HG03565 (cell line): ENCODE data around the gene COG5.

Experiments
- ATAC-seq: cut with Tn5 transposase; IDR thresholded peaks from one replicate; pipeline ENCODE4 v1.9.1; 2021; ENCODE audit warnings: mild to moderate bottlenecking, moderate library complexity; ENCODE audit not compliant: unreplicated experiment

Gene COG5

DNA sequence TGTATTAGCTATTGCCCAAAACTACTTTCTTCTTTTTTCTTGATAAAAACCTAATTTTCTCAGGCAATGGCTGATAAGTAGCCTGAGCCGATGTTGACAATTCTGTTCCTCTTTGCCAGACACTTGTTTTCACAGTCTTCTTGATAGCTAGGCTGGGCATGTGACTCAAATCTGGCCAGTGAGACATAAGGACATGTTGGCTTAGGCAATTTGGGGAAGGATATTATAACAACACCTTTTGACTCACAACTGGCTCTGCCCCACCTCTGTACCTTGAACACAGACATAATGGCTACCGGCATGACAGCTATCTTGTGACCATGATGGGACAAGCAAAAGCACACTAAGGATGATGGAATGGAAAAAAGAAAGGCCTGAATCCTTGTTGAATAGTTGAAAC is 166.7 kb downstream of the COG5 start:
- ATAC-seq = no peak

DNA sequence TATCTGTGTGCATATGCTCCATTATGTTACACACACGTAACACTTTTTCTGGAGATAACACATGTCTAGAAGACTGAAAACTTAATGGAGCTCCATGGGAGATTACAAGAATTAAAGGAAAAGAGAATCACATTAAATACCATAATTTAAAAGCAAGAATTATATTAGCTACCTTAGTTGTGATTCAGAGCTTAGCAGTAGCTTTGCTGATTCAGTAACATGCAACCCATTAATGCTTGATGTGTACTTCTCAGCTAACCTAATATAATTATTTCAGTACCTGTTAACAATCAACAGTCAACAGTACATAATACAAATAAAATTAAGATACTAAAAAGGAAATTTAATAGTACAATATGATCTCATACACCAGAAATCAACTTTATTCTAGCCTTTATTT is 167.6 kb downstream of the COG5 start:
- no peak for ATAC-seq

DNA sequence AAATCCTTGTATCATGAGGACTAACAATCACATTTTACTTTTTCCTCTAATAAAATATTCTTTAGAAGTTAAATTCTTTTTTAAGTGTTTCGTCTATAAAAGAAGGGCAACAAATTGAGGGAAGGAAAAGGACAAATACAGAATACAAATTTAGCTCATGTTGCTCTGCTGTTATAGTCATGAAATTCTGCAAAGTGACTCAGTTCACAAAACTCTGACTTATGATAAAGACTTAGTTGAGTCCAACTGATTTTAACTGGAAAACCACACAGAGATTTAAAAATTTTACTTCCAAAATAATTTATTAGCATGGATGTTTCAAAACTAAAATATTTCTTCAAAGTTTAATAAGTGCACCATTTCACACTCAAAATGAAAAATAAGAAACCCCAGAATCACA is 168.9 kb downstream of the COG5 start:
- no peak for ATAC-seq

DNA sequence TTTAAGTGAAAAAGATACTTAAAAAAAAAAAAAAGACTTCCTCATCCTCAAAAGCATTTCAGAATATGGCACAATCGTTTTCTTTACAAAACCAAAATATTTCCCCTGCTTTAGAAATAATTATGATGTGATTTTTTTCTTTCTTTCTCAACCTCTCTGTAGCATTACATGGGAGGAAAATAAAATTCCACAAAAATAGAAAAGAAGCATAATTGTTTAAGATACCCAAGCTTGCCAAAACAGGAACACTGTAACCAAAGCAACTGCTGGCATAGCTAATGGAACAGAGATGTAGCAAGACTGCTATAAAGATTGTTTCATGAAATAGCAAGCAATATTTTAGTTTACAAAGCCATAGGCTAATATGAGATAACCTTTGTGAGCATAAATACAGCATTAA is 169.4 kb downstream of the COG5 start:
- ATAC-seq = no peak

DNA sequence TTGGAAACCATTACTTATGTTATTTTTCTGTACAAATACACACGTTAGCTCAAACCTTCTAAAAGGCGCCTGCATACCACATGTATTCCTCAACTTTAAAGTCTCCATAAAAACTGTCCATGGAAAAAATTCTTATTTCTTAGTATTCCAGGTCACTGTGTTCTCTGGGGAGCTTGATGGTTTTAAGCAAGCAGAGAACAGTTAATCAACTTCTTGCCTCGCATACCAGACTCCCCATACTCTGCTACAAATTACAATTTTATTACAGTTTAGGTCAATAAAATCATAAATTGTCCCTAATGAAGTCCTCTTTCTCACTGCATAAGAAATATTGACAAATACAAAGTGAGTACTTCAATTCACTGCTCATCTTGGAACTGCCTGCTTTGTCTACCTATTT is 170.9 kb downstream of the COG5 start:
- ATAC-seq = no peak

DNA sequence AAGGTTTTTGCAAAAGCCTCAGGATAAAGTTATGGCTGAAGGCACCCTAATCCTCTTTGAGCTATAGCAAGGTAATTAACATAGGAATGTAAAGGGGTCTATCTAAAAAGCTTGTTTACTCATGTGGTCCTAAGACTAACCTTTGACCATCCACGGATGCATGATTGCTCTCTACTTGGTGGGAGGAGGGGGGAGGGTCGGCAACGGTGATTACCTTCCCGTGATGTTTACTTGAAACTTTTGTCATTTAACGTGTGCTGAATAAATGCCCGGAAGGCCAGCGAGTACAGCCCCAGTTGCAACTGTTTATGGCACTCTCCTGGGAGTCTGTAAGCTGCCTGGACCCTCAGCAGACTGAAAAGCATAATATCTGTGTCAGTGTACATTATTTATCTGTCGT is 172.8 kb downstream of the COG5 start:
- no peak for ATAC-seq

DNA sequence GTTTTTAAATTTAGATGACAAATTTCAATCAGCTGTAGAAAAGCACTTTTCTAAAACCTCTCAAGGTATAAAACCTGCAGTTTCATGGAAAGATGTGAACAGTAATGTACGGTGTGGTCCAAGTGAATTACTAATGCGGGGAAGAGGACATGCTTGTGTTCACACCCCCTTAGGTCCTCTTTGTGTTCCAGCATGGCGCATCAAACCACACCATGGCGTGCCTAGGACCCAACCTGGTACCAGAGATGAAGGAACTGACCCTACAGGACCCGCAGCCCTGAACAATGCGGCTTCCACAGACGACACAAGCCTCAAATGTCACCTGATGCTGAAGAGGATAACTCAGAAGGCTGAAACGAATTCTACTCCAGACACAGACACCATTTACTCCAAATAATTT is 175.1 kb downstream of the COG5 start:
- ATAC-seq = no peak

DNA sequence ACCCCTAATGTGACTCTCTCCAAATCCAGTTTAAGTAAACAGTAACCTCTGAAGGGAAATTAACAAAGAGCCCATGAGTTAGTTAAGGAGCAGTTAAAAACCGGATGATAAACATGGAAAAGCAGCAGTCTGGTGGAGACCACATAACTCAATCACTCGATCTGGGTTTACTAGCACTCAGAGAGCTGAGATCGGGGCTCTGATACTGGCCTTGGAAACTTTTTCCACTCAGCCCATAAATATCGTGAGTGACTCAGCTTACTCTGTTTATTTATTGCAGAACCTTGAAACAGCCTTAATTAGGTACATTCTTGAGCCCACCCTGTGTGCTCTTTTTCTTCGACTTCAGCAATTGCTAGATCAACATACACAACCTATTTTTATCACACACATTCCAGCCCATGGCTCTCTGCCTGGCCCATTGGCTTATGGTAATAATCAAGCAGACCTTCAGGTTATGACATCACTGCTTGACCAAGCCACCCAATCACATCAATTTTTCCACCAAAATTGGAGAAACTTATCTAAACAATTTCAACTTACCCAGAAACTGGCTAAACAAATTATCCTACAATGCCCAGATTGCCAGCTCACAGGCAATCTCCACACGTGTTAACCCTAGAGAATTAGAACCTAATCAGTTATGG is 176.0 kb downstream of the COG5 start:
- no peak for ATAC-seq

DNA sequence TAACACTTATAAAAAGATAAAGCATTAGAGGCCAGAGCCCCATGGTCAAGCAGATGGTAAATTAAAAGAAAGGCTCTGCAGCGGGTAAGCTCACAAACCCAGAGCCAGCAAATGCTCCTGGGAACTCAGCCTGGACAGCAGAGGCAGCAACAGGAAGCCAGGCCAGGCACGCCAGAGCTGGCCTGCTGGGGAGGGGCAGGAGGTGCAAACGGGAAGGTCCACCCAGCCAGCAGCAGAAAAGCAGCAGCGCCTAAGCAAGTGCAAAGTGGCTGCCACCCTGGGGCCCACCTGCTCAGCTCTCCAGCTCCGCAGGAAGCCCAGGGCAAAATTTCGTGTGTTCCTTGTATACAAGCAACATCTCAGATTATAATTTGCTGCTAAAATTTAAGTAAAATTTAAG is 176.6 kb downstream of the COG5 start:
- ATAC-seq = no peak

DNA sequence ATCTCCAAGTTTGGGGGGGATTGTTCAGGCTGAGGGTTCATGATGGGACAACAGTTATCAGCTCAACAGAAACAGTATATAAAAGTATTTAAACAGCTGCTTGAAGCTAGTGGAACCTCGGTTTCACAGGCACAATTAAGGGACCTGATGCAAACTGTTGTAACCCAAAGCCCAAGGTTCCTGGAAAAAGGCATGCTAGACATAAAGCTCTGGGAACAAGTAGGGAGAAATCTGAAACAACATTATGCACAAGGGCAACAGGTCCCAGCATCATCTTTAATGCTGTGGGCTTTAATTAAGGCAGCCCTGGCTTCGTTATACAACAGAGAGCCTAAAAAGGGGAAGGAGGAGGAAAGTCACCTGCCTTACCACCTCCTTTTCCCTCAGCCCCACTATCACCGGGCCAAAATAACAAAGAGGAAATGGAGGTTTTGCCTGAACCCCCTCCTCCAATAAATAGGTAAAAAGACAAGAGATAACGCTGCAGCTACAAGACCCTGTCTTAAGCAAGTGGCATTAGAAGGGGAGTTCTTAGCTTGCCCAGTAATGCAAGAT is 177.1 kb downstream of the COG5 start:
- no peak for ATAC-seq

DNA sequence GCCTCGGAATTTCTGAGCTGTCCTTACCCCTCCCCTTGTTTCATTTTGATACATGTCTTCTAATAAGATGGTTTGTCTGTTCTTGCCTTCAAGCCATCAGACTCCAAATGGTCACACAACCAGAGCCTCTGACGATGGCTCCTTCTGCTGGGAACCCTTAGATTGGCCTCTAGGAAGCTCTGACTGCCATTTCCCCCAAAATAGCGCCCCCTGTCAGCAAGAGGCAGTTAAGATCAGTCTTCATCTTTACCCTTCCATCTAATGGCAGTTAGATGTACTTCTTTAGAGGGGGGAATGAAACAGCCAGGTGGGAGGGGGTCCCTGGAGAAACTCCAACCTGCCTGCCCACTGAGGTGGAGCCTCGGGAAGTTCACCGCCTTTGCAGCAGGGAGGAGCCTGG is 179.7 kb downstream of the COG5 start:
- no peak for ATAC-seq

DNA sequence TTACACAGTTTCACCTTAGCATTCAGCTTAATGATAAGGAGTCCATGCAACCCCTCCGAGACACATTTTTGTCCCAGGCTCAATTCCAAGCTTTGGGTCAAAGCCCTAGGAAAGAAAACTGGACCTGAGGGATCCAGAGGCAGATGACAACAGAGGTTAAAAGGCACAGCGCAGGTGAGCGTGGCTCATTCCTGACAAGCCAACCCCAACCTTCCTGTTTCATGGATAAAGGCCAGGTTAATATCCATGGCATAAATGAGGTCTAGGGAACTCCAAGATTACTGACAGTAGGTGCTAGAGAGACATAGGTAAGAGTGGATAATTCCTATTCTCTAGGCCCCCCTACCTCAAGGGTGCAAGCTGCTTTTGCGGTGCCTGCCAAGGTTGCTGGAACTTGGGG is 180.5 kb downstream of the COG5 start:
- ATAC-seq = no peak

DNA sequence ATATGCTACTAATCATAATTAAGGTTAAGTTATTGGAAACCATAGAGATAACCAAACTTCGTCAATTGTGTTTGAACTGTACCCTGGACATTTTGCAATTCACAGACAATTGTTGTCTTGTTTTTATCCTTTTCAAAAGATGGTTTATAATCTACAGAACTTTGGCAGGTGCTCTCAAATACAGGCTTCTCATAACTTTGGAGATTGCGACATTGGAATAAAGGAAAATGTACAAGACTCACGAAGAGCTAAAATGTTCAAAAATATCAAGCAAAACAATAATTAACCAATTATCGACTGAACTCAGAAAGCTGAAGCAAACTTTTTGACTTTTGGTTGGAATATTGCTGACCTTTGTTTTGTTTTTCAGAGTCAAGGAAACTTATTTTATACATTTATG is 182.3 kb downstream of the COG5 start:
- ATAC-seq = no peak

DNA sequence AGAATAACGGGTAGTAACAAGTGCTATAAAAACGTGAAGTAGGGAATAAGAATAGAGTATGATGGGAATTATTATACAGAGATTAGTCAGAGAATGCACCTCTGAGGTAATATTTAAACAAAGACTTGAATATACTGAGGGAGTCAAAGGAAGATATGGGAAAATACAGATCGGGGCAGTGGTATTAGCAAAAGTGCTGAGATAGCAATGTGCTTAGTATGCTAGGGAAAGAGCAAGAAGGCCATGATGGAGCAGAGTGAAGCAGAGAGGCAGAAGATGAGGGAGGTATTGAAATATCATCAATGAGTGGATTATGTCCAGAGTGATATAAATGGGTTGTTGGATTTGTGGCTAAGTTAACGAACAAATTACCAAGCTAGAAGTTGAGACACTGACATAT is 190.4 kb downstream of the COG5 start:
- no peak for ATAC-seq

DNA sequence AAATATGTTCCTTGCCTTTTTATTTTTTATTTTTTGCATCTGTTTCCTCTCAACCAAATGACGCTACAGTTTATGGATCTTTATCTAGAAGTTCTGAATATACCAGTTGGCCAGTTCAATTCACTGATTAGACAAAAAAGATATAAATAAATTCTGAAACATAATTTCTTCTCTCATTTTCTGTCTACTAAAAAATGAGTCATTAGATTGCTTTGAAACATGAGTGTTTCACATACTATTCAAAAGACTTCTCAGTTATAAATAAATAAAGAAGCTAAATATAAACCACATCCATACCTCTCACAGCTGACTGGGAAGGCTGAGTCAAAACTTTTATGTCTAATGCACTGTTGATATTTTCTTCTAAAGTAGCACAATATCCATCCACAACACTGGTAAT is 191.4 kb downstream of the COG5 start:
- ATAC-seq = no peak

DNA sequence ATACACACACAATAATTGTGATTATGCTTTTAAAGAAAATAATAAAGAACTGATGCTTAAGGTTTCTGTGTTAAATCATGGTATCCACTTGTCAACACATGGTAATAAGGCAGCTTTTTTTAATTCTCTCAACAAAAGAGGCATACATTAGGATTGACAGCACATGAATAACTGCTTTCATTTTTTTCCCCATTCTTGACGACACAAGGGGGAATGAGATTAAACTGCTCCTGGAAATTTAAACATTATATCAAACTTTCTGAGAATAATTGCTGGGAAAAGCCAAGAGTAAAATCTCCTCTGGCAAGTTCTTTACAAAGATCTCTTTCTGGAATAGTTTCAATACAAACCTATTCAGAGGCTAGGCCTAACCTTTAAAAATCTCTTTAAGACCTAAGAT is 192.9 kb downstream of the COG5 start:
- no peak for ATAC-seq

DNA sequence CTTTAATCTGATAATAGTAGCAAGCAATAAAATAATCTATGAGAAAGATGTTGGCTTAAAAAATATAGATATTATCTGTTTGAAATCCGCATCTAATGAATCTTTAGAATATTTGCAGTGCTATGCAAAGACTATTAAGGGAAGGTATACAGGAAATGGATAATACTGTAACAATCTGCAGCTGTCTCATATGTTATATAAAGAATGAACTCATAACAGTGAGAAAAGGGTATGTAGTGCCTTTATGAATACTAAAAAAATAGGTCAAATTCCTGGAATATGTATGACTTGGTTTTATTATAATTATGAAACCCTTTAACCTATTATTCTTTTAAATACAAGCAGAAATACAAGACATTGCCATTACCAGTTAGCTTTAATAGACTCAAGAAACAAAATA is 198.9 kb downstream of the COG5 start:
- ATAC-seq = no peak

DNA sequence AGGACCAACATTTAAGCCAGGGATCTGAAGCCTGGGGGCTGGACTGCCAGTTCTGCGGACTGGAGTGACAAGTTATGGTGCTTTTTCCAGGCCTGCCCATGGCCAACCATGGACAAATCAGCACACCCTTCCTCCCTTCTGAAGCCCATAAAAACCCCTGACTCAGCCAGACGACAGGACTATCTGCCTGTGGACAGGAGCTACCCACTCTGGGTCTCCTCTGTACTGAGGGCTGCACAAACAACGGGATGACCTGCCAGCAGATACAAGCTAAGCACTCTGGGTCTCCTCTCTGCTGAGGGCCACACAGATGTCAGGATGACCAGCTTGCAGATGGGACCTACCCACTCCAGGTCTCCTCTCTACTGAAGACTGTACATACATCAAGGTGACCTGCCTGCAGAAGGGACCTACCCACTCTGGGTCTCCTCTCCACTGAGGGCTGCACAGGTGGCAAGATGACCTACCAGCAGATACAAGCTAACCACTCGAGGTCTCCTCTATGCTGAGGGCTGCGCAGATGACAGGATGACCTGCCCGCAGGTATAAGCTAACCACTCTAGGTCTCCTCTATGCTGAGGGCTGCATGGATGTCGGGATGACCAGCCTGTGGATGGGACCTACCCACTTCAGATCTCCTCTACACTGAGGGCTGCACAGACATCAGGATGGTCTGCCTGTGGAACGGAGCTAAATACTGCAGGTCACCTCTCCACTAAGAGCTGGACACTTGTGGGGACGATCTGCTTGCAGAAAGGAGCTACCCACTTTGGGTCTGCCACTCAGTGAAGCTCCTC is 204.0 kb downstream of the COG5 start:
- no peak for ATAC-seq

DNA sequence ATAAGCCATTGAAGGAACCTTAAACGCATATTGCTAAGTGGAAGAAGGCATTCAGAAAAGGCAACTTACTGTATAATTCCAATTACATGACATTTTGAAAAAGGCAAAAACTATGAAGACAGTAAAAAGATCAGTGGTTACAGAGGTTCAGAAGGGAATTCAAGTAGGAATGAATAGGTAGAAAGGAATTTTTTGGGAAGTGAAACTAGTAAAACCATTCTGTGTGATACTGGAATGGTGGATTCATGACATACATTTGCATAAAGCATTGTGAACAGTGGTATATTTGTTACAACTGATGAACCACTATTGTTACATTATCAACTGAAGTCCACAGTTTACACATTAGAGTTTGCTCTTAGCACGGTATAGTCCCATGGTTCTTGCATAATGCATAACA is 208.1 kb downstream of the COG5 start:
- no peak for ATAC-seq

DNA sequence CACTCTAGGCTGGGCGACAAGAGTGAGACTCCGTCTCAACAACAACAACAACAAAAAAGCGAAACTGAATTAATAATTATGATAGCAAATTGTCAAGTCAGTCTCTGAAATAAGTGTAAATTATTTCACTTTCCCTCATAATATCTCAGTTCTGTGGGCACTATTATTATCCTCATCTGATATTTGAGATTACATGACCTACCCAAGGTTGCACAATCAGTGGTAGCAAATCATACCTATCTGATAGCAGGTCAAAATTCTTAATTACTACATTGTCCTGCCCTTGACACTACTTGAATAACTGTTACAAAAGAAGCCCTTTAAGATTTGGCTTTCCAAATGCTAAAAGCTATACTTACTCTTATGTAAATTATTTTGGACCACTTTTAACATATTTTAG is 209.1 kb downstream of the COG5 start:
- no peak for ATAC-seq

DNA sequence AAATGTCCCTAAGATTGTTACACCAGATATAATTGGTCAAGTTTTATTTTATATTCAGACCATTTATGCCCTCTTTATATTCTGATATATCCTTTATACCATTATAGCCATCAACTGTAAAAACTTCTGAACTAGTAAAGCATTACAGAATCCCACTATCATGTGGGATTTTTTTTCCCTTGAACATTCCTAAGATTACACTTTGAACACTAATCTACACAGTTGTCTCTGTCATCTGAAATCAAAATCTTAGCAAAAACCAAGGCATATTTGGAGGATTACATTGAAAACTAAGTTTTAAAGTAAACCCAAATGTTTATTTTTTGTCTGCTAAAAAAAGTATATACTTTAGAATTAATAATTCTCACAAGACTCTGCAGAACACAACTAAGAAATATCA is 210.0 kb downstream of the COG5 start:
- no peak for ATAC-seq

DNA sequence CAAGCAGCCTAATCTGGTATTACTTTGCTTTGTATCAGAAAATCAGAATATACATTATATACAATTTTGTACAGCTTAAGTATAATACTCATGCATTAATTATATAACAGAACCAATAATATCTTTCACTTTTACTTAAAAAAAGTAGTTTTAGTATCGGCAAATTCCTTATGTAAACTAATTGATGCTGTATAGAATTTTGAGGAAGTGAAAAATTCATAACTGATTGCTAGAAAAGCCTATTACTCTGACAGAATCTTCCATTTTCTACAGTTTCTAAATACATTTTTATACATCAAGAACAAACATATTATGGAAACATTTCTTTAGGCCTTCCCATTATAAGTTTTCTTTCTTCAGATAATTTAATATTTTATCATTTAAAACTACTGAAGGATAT is 217.8 kb downstream of the COG5 start:
- ATAC-seq = no peak

DNA sequence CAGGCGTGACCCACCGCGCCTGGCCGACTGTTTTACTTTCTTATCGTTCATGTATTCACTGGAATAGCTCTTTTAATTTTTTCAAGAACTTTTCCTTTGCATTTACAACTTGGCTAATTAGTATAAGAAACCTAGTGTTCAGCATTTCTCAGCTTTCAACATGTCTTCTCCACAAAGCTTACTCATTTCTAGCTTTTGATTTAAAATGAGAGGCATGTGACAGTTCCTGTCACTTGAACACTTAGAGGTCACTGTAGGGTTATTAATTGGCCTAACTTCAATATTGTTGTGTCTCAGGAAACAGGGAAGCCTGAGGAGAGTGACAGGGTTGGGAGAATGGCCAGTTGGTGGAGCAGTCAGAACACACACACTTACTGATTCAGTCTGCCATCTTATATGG is 218.9 kb downstream of the COG5 start:
- ATAC-seq = no peak
